GM12892 (cell line): ENCODE data around the gene DLGAP1.
"Not testable (repeated sequence)": the region's sequence is repeated elsewhere in the genome, so short reads cannot be mapped to it uniquely, and the experiment has no call there.

ENCODE experiments used
- DNase-seq: peaks from one replicate; pipeline ENCODE4 v3.0.0; 2011; ENCODE audit not compliant: insufficient read length
- FAIRE-seq: peaks from 2 replicates; lab custom pipeline; 2011; peaks lifted over from hg19 to GRCh38; lab: Jason Lieb, UNC
- POLR2A ChIP-seq: IDR thresholded peaks from 2 replicates; pipeline ENCODE4 v1.6.1; 2011; ENCODE audit warnings: low read depth, low read length, control low read depth
- POLR2AphosphoS5 ChIP-seq: IDR thresholded peaks from 2 replicates; pipeline ENCODE4 v1.6.1; 2011; ENCODE audit warnings: low read depth, low read length, control low read depth
- TAF1 ChIP-seq: IDR thresholded peaks from 2 replicates; pipeline ENCODE4 v1.6.1; 2011; ENCODE audit warnings: low read depth, mild to moderate bottlenecking, control low read depth, low read length, borderline replicate concordance

DLGAP1 gene

DNA sequence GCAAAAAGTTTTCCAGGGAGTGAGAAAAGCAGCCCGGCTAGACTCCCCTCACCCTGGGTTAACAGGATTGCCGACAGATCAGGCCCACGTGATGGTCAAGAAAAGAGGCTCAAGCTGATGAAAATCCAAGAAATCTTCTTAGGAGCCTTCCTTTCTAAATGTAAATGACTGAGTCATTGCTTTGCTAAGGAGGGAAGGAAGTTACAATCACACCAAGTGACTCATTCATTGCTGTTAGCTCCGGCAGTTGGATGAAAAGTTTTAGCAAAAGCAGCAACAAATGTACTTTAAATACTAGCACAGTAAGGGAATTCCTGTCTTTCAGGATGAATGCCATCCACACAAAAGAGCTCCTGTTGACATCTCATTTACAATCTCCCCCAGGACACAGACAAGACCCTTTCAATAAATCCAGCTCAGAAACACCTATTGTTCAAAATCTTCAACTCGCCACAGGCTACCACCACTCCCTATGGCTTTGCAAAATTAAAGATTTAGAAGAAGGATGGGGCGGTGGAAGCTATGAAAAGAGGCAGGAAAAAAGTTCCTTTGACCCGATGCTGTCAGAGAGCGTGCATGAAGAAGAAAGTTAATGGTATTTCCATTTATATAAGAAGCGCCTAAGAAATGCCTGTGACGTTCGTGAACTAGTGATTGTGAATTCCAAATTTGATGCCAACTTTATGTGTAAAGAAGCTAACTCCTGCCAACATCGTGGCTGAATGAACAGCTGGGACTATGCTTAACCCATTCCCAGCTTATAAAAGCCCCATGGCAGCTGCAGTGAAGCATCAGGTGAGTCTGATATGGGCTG, 851.5 kb downstream of the DLGAP1 start:
- DNase-seq (no peak), FAIRE-seq (no peak)
- TF ChIP-seq POLR2A (no peak), TAF1 (no peak), POLR2AphosphoS5 (no peak)

DNA sequence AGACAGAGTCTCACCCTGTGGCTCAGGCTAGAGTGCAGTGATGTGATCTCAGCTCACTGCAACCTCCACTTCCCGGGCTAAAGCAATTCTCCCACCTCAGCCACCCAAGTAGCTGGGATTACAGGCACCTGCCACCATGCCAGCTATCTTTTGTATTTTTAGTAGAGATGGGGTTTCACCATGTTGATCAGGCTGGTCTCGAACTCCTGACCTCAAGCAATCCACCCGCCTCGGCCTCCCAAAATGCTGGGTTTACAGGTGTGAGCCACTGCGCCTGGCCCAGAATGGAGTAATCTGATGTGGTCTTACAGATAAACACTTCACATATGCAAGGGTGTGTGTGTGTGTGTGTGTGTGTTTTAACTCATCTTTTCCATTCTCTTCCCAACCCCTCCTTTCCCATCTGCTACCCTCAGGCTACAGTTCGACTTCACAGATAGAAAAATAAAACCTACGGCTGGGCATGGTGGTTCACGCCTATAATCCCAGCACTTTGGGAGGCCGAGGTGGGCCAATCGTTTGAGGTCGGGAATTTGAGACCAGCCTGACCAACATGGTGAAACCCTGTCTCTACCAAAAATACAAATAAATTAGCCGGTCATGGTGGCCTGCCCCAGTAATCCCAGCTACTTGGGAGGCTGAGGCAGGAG, 853.9 kb downstream of the DLGAP1 start:
- DNase-seq, FAIRE-seq: not testable (repeated sequence)

DNA sequence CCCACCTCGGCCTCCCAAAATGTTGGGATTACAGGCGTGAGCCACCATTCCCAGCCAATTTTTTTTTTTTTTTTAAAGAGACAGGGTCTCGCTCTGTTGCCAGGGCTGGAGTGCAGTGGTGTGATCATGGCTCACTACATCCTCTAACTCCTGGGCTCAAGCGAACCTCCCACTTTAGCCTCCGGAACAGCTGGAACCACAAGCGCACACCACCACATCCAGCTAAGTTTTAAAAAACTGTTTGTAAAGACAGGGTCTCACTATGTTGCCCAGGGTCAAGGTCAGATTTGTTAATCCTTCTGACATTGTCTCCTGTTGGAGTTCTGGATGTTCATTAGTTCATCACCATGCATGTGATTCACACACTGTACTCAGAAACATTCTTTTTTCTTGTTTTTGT, 855.2 kb downstream of the DLGAP1 start:
- no peak for DNase-seq
- TF ChIP-seq POLR2A (no peak), POLR2AphosphoS5 (no peak), TAF1 (no peak)
- FAIRE-seq: no peak

DNA sequence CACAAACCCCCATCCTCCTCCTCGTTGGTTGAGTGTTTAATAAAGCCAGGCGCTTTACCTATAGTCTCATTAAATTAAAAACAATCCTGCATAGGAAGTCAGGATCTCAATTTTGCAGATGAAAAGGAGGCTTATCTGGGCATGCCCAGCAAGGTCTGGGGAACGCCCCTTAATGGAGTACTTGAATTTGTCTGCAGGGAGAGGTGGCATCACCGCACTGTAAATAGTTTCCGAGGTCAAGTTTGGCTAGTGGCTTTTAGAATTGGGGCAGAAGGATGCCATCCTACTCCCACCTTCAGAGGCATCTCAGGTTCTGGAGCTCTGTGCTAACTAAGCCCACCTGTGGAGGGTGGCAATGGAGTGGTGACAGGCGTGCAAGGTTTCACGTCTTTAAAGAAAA, 855.9 kb downstream of the DLGAP1 start:
- DNase-seq (no peak), FAIRE-seq (no peak)

DNA sequence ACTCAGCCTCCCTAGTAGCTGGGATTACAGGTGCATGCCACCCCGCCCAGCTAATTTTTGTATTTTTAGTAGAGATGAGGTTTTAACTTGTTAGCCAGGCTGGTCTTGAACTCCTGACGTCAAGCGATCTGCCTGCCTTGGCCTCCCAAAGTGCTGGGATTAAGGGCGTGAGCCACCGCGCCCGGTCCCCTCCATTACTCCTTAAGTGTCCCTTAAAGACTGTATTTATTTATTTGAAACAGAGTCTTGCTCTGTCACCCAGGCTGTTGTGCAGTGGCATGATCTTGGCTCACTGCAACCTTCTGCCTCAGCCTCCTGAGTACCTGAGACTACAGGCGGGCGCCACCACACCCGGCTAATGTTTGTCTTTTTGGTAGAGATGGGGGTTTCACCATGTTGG, 856.5 kb downstream of the DLGAP1 start:
- no peak for FAIRE-seq
- no peak for DNase-seq
- TF ChIP-seq POLR2A (no peak), POLR2AphosphoS5 (no peak), TAF1 (no peak)

More for the DNA sequence above, 855.9 kb downstream of the DLGAP1 start:
- TF ChIP-seq TAF1 (no peak), POLR2A (no peak), POLR2AphosphoS5 (no peak)

DNA sequence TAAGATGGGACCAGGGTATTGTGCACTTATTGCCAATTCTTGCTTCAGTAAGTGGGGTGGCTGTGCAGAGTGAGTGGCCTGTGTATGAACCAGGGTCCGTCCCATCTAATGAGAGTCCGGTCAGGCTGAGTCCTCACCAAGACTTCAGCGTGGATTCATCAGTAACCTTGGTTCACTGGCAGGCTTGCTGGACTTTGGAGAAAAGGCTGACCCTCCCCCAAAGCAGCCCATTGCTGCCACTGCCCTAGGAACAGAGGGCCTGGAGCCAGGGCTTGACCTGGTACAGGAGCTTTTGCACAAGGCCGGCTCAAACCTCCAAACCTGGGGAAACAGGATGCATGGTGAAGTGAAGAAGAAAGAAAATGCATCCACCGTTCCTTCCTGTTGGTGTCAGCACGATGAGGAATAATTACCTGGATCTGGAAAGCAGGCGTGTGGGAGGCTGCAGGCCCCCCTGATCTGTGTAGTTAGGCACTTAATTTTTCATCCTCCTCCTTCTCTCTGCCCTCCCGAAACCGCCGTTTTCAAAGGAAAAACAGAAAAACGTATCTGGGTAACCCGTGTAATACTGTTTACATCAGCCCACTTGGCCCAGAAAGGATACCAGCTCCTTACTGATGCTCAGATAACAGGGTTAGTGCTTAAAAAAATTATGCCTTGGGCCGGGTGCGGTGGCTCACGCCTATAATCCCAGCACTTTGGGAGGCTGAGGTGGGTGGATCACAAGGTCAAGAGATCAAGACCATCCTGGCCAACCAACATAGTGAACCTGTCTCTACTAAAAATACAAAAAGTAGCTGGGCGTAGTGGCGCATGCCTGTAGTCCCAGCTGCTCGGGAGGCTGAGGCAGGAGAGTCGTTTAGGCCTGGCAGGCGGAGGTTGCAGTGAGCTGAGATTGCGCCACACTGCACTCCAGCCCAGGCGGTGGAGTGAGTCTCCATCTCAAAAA, 857.4 kb downstream of the DLGAP1 start:
- no peak for TF ChIP-seq POLR2A
- no peak for TF ChIP-seq POLR2AphosphoS5
- no peak for TF ChIP-seq TAF1
- DNase-seq: no peak
- FAIRE-seq: no peak

DNA sequence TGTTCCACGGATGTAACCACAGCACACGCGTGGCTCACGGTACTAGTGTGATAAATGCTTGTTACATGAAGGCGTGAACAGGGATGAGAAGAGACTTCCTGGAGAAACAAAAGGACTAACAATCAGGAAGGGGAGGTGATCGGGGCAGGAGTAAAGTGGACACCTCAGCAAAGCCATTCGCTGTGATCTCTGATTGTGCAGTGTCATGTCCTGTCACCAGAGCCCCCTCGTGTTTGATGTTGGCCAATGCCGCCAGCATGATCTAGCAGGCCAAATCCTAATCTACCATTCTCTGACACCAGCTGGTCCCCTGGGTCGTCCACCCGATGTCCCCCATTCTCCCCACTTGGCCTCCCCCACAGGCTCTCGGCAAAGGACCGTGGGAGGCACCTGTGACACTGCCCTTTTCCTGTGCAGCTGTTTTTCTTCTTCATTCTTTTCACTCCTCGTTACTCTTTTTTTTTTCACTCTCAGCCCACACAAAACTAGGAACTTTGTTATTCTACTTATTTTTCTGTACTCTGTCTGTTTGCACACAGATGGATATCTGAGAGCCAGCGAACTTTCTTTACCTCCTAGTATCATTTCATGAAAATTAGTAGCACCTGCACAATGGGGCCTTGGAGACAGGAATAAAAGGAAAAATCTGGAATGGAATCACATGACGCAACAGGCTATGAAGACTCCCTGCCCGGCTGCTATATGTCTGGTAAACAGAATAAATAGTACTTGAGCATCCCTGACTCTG, 858.3 kb downstream of the DLGAP1 start:
- no peak for FAIRE-seq
- DNase-seq: peak; percentile 42
- TF ChIP-seq TAF1 (no peak), POLR2A (no peak), POLR2AphosphoS5 (no peak)

DNA sequence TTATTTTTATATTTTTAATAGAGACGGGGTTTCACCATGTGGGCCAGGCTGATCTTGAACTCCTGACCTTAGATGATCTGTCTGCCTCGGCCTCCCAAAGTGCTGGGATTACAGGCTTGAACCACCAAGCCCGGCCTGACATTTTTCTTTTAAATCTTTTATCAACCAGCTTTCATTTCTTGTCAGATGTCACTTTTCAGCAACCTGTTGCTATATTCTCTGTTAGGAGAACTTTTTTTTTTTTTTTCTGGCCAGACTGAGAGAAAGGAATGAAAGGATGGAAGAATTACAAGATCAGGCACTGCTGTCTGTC, 858.8 kb downstream of the DLGAP1 start:
- TF ChIP-seq POLR2AphosphoS5 (no peak), POLR2A (no peak), TAF1 (no peak)
- DNase-seq (no peak), FAIRE-seq (no peak)

DNA sequence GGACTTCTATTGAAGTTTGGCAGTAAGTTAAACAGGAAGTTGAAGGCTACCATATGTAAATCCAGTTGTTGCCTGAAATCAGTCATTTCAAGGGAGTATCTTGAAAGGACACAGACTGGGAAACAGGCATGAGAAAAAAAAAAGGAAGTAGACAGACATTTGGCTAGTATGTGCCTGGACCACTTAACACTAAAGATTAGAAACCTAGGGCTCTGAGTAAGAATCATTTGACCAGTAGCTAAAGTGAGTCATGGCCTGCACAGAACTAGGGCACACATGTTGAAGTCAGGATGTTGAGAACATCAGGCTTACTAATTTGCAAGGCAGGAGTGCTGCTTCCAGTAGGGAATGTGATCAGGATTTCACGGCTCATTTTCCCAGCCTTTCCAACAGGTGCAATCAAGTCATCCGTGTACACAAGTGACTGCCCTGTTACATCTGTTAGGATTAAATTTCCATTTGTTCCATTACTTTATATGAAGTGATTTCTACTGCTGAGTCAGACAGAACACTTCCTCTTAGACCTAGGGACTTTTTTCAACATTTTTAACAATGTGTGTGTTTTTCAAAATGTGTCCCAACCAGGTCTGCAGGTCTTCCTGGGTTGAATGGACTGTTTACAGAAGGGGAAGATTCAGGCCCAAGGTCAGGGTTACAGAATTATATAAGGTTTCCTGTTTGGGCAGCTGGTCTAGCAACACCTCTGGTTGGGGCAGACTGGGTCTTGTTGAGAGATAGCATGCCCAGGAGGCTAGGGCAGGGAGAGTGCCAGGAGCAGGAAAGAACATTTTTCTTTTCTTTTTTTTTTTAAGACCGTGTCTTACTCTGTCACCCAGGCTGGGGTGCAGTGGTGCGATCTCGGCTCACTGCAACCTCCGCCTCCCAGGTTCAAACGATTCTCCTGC, 859.5 kb downstream of the DLGAP1 start:
- FAIRE-seq: peak; percentile 56
- DNase-seq: no peak
- TF ChIP-seq POLR2AphosphoS5 (peak; percentile 49; the same call in 1 of the 2 replicates), POLR2A (peak; percentile 41), TAF1 (no peak)

DNA sequence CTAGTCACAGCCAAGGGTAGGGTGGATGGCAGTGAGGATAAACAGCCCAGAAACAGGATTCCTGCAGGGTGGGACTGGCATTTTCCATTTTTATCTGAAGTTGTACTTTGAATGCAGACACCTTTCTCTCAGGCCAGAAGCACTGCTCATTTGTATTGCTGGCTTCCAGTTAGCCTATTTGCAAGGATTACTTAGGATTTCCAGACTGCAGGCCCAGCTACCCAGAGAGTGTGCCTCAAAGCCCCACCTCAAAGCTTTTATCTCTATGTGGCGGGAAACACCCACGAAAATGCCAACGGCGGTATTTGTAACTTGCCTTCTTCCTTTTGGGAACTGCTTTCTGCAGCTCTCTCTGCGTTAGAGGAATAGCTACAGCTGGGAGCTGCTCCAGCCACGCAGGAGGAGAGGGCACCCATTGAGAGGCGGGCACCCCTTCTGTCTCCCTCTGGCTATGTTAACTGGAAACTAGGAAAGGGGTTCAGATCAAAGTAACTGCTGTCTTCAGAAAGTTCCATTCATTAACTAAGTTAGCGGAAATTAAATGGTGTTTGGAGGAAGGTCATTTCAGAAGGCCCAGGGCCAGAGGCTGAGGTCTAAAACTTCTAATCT, 860.2 kb downstream of the DLGAP1 start:
- no peak for TF ChIP-seq POLR2A
- TF ChIP-seq TAF1: no peak
- TF ChIP-seq POLR2AphosphoS5: peak; percentile 6; the same call in 1 of the 2 replicates
- FAIRE-seq (no peak), DNase-seq (no peak)
